ENCODE measurements around the gene ACAA2. TPM values are rescaled to one million over a fixed set of nuclear protein-coding genes. Genes with fewer than 3 reads are reported as not detected.

Gene ACAA2
- total and polyA plus RNA-seq, 4 donors = 55.6 to 1,315 (median 646) TPM

GRCh38 chr18:49849331-49850217 lies 36.2 kb upstream of the ACAA2 start:
- H3K36me3 ChIP-seq (ENCODE audit: control insufficient read depth in 4 of 4, insufficient read depth in 3 of 4, low read depth in 1 of 4, low read length in 3 of 4) = peaks cover 0 to 2% (median 0%) of the 10 kb centered on the region in 4 donors
- H3K9me3 ChIP-seq (ENCODE audit: control insufficient read depth in 4 of 4, low read length in 3 of 4) = no peaks in the 10 kb centered on the region
- DNase-seq (ENCODE audit: low spot score) = no peak
- H3K9ac ChIP-seq (ENCODE audit: low read depth in 1 of 2, low read length in 2 of 2) = no peak overlapping the region
- H3K4me1 ChIP-seq (ENCODE audit: control insufficient read depth in 4 of 4, insufficient read depth in 4 of 4, low read length in 3 of 4) = peaks cover 0 to 14% (median 10%) of the 10 kb centered on the region in 4 donors
- no peak overlapping the region for H3K4me3 ChIP-seq (ENCODE audit: low read depth in 1 of 3, low read length in 3 of 3)
- TF ChIP-seq GABPA (IDR thresholded peaks at IDR 0.05 in 1 of 2, conservative IDR thresholded peaks at IDR 0.05 in 1 of 2) (no peak), RXRA (IDR thresholded peaks at IDR 0.05) (no peak), CTCF (IDR thresholded peaks at IDR 0.05; ENCODE audit: low read depth, low read length, missing input control) (no peak), ATF3 (IDR thresholded peaks at IDR 0.05) (no peak), FOXA1 (IDR thresholded peaks at IDR 0.05) (no peak), HNF4A (conservative IDR thresholded peaks at IDR 0.05) (no peak), NR2F2 (IDR thresholded peaks at IDR 0.05) (no peak)
- 70% methylated on average over 14 of the region's 14 CpGs for WGBS
- H3K27ac ChIP-seq (ENCODE audit: low read depth in 1 of 2, low read length in 2 of 2) = no peak overlapping the region
- H3K27me3 ChIP-seq (ENCODE audit: control insufficient read depth in 4 of 4, insufficient read depth in 4 of 4, low read length in 3 of 4) = no peaks in the 10 kb centered on the region

- no peak for DNase-seq (ENCODE audit: low spot score)
- 85% methylated on average over 4 of the region's 4 CpGs for WGBS
Measured at GRCh38 chr18:49848115-49848514, 34.8 kb upstream of the ACAA2 start.

More at GRCh38 chr18:49848115-49848514, 34.8 kb upstream of the ACAA2 start:
- no peaks in the 10 kb centered on the region for H3K27me3 ChIP-seq (ENCODE audit: control insufficient read depth in 4 of 4, insufficient read depth in 4 of 4, low read length in 3 of 4)
- no peak overlapping the region for H3K4me3 ChIP-seq (ENCODE audit: low read depth in 1 of 3, low read length in 3 of 3)
- H3K36me3 ChIP-seq (ENCODE audit: control insufficient read depth in 4 of 4, insufficient read depth in 3 of 4, low read depth in 1 of 4, low read length in 3 of 4) = peaks cover 0 to 2% (median 0%) of the 10 kb centered on the region in 4 donors
- H3K9ac ChIP-seq (ENCODE audit: low read depth in 1 of 2, low read length in 2 of 2) = no peak overlapping the region
- no peak overlapping the region for H3K27ac ChIP-seq (ENCODE audit: low read depth in 1 of 2, low read length in 2 of 2)
- TF ChIP-seq ZBTB33 (IDR thresholded peaks at IDR 0.05) (no peak), CTCF (IDR thresholded peaks at IDR 0.05; ENCODE audit: low read depth, low read length, missing input control) (no peak), NR2F2 (IDR thresholded peaks at IDR 0.05) (no peak), ATF3 (IDR thresholded peaks at IDR 0.05) (no peak), RAD21 (IDR thresholded peaks at IDR 0.05) (no peak), REST (IDR thresholded peaks at IDR 0.05) (no peak), TAF1 (conservative IDR thresholded peaks at IDR 0.05) (no peak), JUND (IDR thresholded peaks at IDR 0.05) (no peak), EGR1 (IDR thresholded peaks at IDR 0.05; ENCODE audit: low read depth in 2 of 2) (no peak), GABPA (IDR thresholded peaks at IDR 0.05 in 1 of 2, conservative IDR thresholded peaks at IDR 0.05 in 1 of 2) (no peak), YY1 (IDR thresholded peaks at IDR 0.05) (no peak), RXRA (IDR thresholded peaks at IDR 0.05) (no peak), FOXA2 (IDR thresholded peaks at IDR 0.05) (no peak), MAX (IDR thresholded peaks at IDR 0.05) (no peak), FOXA1 (IDR thresholded peaks at IDR 0.05) (no peak), HNF4A (conservative IDR thresholded peaks at IDR 0.05) (no peak), SP1 (IDR thresholded peaks at IDR 0.05) (no peak), HNF4G (IDR thresholded peaks at IDR 0.05) (no peak)
- peaks cover 0 to 14% (median 10%) of the 10 kb centered on the region in 4 donors for H3K4me1 ChIP-seq (ENCODE audit: control insufficient read depth in 4 of 4, insufficient read depth in 4 of 4, low read length in 3 of 4)
- no peaks in the 10 kb centered on the region for H3K9me3 ChIP-seq (ENCODE audit: control insufficient read depth in 4 of 4, low read length in 3 of 4)
